ENCODE results near the gene HYI.
"Not testable (repeated sequence)": the region's sequence is repeated elsewhere in the genome, so short reads cannot be mapped to it uniquely, and the experiment has no call there.

The HYI gene

GRCh38 chr1:43464681-43465504 lies 11.2 kb upstream of the HYI start:
- no peak for DNase-seq

GRCh38 chr1:43463479-43463878 lies 9.7 kb upstream of the HYI start:
- no peak for DNase-seq

GRCh38 chr1:43460988-43461693 lies 7.4 kb upstream of the HYI start:
- no peak for DNase-seq

- not testable (repeated sequence) for DNase-seq
Measured at GRCh38 chr1:43458379-43458778, 4.6 kb upstream of the HYI start.

GRCh38 chr1:43455213-43455889 lies 1.6 kb upstream of the HYI start:
- DNase-seq: no peak

- peak; percentile 100 for DNase-seq
Measured at GRCh38 chr1:43454270-43455011, 710 bp upstream of the HYI start.

- DNase-seq: peak; percentile 90
Measured at GRCh38 chr1:43452789-43453441, 816 bp downstream of the HYI start.

GRCh38 chr1:43451701-43452532 lies 1.8 kb downstream of the HYI start:
- no peak for DNase-seq

GRCh38 chr1:43451157-43451591 lies 2.6 kb downstream of the HYI start:
- DNase-seq: no peak

- no peak for DNase-seq
Measured at GRCh38 chr1:43450251-43450941, 3.3 kb downstream of the HYI start.

GRCh38 chr1:43449708-43450069 lies 4.0 kb downstream of the HYI start:
- DNase-seq: no peak

- no peak for DNase-seq
Measured at GRCh38 chr1:43448955-43449707, 4.6 kb downstream of the HYI start.

- no peak for DNase-seq
Measured at GRCh38 chr1:43447891-43448708, 5.6 kb downstream of the HYI start.

- DNase-seq: no peak
Measured at GRCh38 chr1:43446881-43447835, 6.6 kb downstream of the HYI start.

GRCh38 chr1:43446388-43446740 lies 7.4 kb downstream of the HYI start:
- no peak for DNase-seq

GRCh38 chr1:43445606-43446387 lies 7.9 kb downstream of the HYI start:
- DNase-seq: no peak

- DNase-seq: no peak
Measured at GRCh38 chr1:43444836-43445235, 8.9 kb downstream of the HYI start.

Data from NCI-H748 treated with DMSO at 0.1 percent for 48 hours (cell line).